ACC112 (cell line): ENCODE results near the gene C1GALT1.

Experiments used
- H2AFZ ChIP-seq: fragments of 200-600 bp; sonication (generic); one replicate; pipeline ENCODE4 v1.6.0; 2017; ENCODE audit warnings: antibody characterized with exemption, low read length; ENCODE audit not compliant: unreplicated experiment
- H3K27ac ChIP-seq: fragments of 200-600 bp; sonication (generic); 2 replicates; pipeline ENCODE4 v1.5.1; 2014; ENCODE audit warnings: low read depth, mild to moderate bottlenecking, antibody characterized with exemption, low read length, moderate library complexity
- H3K27me3 ChIP-seq: fragments of 200-600 bp; sonication (generic); 2 replicates; pipeline ENCODE4 v1.6.1; 2014; ENCODE audit warnings: mild to moderate bottlenecking, antibody characterized with exemption, low read length, moderate library complexity, mixed read lengths; ENCODE audit not compliant: insufficient read depth
- H3K36me3 ChIP-seq: fragments of 200-600 bp; sonication (generic); 2 replicates; pipeline ENCODE4 v1.6.1; 2016; ENCODE audit warnings: mild to moderate bottlenecking, antibody characterized with exemption, low read length, moderate library complexity, mixed read lengths; ENCODE audit not compliant: insufficient read depth
- H3K4me1 ChIP-seq: fragments of 200-600 bp; sonication (generic); one replicate; pipeline ENCODE4 v1.6.1; 2016; ENCODE audit warnings: low read length, mixed read lengths; ENCODE audit not compliant: insufficient read depth, unreplicated experiment, control insufficient read depth
- H3K4me3 ChIP-seq: fragments of 200-600 bp; sonication (generic); 2 replicates; pipeline ENCODE4 v1.5.1; 2014; ENCODE audit warnings: mild to moderate bottlenecking, low read depth, low read length
- H3K79me2 ChIP-seq: fragments of 200-600 bp; sonication (generic); one replicate; pipeline ENCODE4 v1.6.0; 2016; ENCODE audit warnings: low read length; ENCODE audit not compliant: control insufficient read depth, unreplicated experiment, insufficient read depth

The C1GALT1 gene

GRCh38 chr7:7254908-7255307 is 72.6 kb downstream of the C1GALT1 start:
- H3K36me3 ChIP-seq: peaks cover 8% of the 10 kb centered on the region
- no peak overlapping the region for H3K4me3 ChIP-seq
- no peaks in the 10 kb centered on the region for H3K79me2 ChIP-seq
- no peak overlapping the region for H3K27ac ChIP-seq
- H3K4me1 ChIP-seq: no peaks in the 10 kb centered on the region
- H2AFZ ChIP-seq: no peak overlapping the region
- no peaks in the 10 kb centered on the region for H3K27me3 ChIP-seq

- H3K36me3 ChIP-seq: peaks cover 13% of the 10 kb centered on the region
- no peak overlapping the region for H2AFZ ChIP-seq
- no peak overlapping the region for H3K27ac ChIP-seq
- H3K79me2 ChIP-seq: no peaks in the 10 kb centered on the region
- H3K4me1 ChIP-seq: no peaks in the 10 kb centered on the region
- no peak overlapping the region for H3K4me3 ChIP-seq
- no peaks in the 10 kb centered on the region for H3K27me3 ChIP-seq
Measured at GRCh38 chr7:7256731-7257274, 74.5 kb downstream of the C1GALT1 start.

GRCh38 chr7:7257899-7258692 is 75.8 kb downstream of the C1GALT1 start:
- Histone ChIP-seq H3K4me1 (no peaks in the 10 kb centered on the region), H3K27ac (no peak overlapping the region), H3K4me3 (no peak overlapping the region), H3K36me3 (peaks cover 13% of the 10 kb centered on the region), H3K79me2 (no peaks in the 10 kb centered on the region), H3K27me3 (no peaks in the 10 kb centered on the region), H2AFZ (no peak overlapping the region)

GRCh38 chr7:7261863-7262262 is 79.5 kb downstream of the C1GALT1 start:
- Histone ChIP-seq H3K4me3 (no peak overlapping the region), H3K36me3 (peaks cover 9% of the 10 kb centered on the region), H3K79me2 (no peaks in the 10 kb centered on the region), H3K4me1 (peaks cover 7% of the 10 kb centered on the region), H3K27ac (no peak overlapping the region), H2AFZ (no peak overlapping the region), H3K27me3 (no peaks in the 10 kb centered on the region)

GRCh38 chr7:7263297-7264230 is 81.2 kb downstream of the C1GALT1 start:
- Histone ChIP-seq H3K36me3 (peaks cover 9% of the 10 kb centered on the region), H3K27ac (no peak overlapping the region), H3K4me3 (no peak overlapping the region), H2AFZ (no peak overlapping the region), H3K4me1 (peaks cover 7% of the 10 kb centered on the region), H3K27me3 (no peaks in the 10 kb centered on the region), H3K79me2 (no peaks in the 10 kb centered on the region)

GRCh38 chr7:7264306-7265040 is 82.1 kb downstream of the C1GALT1 start:
- Histone ChIP-seq H3K79me2 (no peaks in the 10 kb centered on the region), H2AFZ (no peak overlapping the region), H3K4me1 (peaks cover 7% of the 10 kb centered on the region), H3K4me3 (no peak overlapping the region), H3K27me3 (no peaks in the 10 kb centered on the region), H3K27ac (no peak overlapping the region), H3K36me3 (peaks cover 8% of the 10 kb centered on the region)

- no peaks in the 10 kb centered on the region for H3K27me3 ChIP-seq
- H2AFZ ChIP-seq: no peak overlapping the region
- no peaks in the 10 kb centered on the region for H3K79me2 ChIP-seq
- H3K4me1 ChIP-seq: peaks cover 7% of the 10 kb centered on the region
- H3K27ac ChIP-seq: no peak overlapping the region
- H3K4me3 ChIP-seq: no peak overlapping the region
- no peaks in the 10 kb centered on the region for H3K36me3 ChIP-seq
Measured at GRCh38 chr7:7265081-7266075, 83.0 kb downstream of the C1GALT1 start.

- Histone ChIP-seq H3K27me3 (no peaks in the 10 kb centered on the region), H3K4me3 (no peak overlapping the region), H3K27ac (no peak overlapping the region), H3K4me1 (peaks cover 7% of the 10 kb centered on the region), H3K36me3 (no peaks in the 10 kb centered on the region), H2AFZ (no peak overlapping the region), H3K79me2 (no peaks in the 10 kb centered on the region)
Measured at GRCh38 chr7:7266257-7266881, 84.0 kb downstream of the C1GALT1 start.

GRCh38 chr7:7271094-7271874 is 88.9 kb downstream of the C1GALT1 start:
- Histone ChIP-seq H3K4me3 (no peak overlapping the region), H3K79me2 (no peaks in the 10 kb centered on the region), H2AFZ (no peak overlapping the region), H3K4me1 (no peaks in the 10 kb centered on the region), H3K27ac (no peak overlapping the region), H3K27me3 (no peaks in the 10 kb centered on the region), H3K36me3 (no peaks in the 10 kb centered on the region)
